HG02759 (cell line): ENCODE data around the gene DHX38.

Source experiments
- ATAC-seq: cut with Tn5 transposase; IDR thresholded peaks from one replicate; pipeline ENCODE4 v1.9.1; 2021; ENCODE audit warnings: mild to moderate bottlenecking, moderate library complexity; ENCODE audit not compliant: unreplicated experiment

The DHX38 gene

GRCh38 chr16:72162105-72162692 lies 68.6 kb downstream of the DHX38 start:
- no peak for ATAC-seq
